Right lobe of liver (tissue), 6 donors: Measurements from ENCODE around the gene TMOD1. TPM values are rescaled to one million over a fixed set of nuclear protein-coding genes. Genes with fewer than 3 reads are reported as not detected.

Experiments
- ATAC-seq, 4 donors: fragments of 200-7000 bp; cut with Tn5 transposase; one replicate each; pipeline ENCODE4 v1.9.1; 2020; ENCODE audit warnings: mild to moderate bottlenecking in 4 of 4, moderate library complexity in 4 of 4
- DNase-seq, 3 donors: peaks; one replicate each; pipeline ENCODE4 v3.0.0-alpha.2; 2020
- H3K27ac ChIP-seq, 3 donors: fragments of 200-600 bp; one replicate each; pipeline ENCODE4 v1.8.0; 2022
- H3K27me3 ChIP-seq, 2 donors: fragments of 200-600 bp; one replicate each; pipeline ENCODE4 v1.8.0; 2022
- H3K36me3 ChIP-seq, 4 donors: fragments of 200-600 bp; sonication (generic) in 1 of 4; one replicate each; pipeline versions ENCODE4 v1.5.1 to v1.8.0; 2017 to 2022; ENCODE audit warnings: control low read depth in 1 of 4
- H3K4me1 ChIP-seq, 4 donors: fragments of 200-600 bp; sonication (generic) in 1 of 4; one replicate each; pipeline versions ENCODE4 v1.5.1 to v1.8.0; 2017 to 2022; ENCODE audit warnings: control low read depth in 1 of 4
- H3K4me3 ChIP-seq, 3 donors: fragments of 200-600 bp; one replicate each; pipeline ENCODE4 v1.8.0; 2022
- H3K9me3 ChIP-seq, 4 donors: fragments of 200-600 bp; sonication (generic) in 1 of 4; one replicate each; pipeline versions ENCODE4 v1.5.1 to v1.8.0; 2017 to 2022; ENCODE audit warnings: control low read depth in 1 of 4
- POLR2A ChIP-seq: fragments of 450-650 bp; IDR thresholded peaks from one replicate; pipeline ENCODE4 v1.6.1; 2017; ENCODE audit warnings: antibody characterized with exemption, mild to moderate bottlenecking
- WGBS: methylation state at CpG from one replicate; pipeline ENCODE4 v1.1.6; 2018; ENCODE audit warnings: low coverage, low lambda C conversion rate; ENCODE audit not compliant: insufficient coverage; ENCODE audit errors: missing lambda C conversion rate; 5-methylcytosine and 5-hydroxymethylcytosine counted together
- intact Hi-C, 2 donors: fragments of 100-400 bp; cut with DNase I; formaldehyde crosslinking; loops; one replicate each; pipeline versions ENCODE4 v1.11.2 to v1.14.1; 2022
- total RNA-seq, 6 experiments: library from RNA; depleted of rRNA in 2 of 6; stranded (reverse); fragments of >200 nt in 2 of 6; fragmentation: NEBNext Ultra II Directional in 3 of 6; extraction: Animal tissue kit (Norgen Biotek cat#: 25700) in 3 of 6; gene quantifications; one replicate each; pipeline versions ENCODE4 v1.1.0 to v1.2.4, GENCODE V29; 2016 to 2023
- TF ChIP-seq, protein P1 (sequence below), 4 donors: fragments of 200-600 bp in 3 of 4; fragments of 450-650 bp in 1 of 4; IDR thresholded peaks; one replicate each; pipeline versions ENCODE4 v1.5.1 to v1.8.0; 2016 to 2022; ENCODE audit warnings: antibody characterized with exemption in 4 of 4, mild to moderate bottlenecking in 2 of 4
- donor health status: DM: no; HTN: yes; CAD: no.
- donor health status: DM: no; HTN: no; CAD: no.
- donor health status: DM: no; HTN: no; CAD: no.
- donor health status: DM: no; HTN: yes; CAD: no.
- donor health status: DM: no; HTN: yes; CAD: no.

Gene TMOD1
- total RNA-seq, 6 experiments from 2014 or later, result 5.9 to 14.3 (median 12.7) TPM

DNA sequence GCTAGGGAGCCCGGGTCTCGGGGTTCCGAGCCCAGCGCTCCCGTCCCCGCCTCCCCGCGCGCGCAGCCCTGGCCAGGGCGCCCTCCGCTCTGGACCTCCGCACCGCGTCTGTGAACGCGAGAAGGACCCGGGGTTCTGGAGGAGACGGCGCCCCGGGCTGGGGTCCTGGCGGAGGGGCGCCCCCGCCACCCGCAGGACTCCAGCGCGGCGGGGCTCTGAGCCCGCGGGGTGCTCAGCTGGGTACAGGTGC is 431 bp downstream of the TMOD1 start:
- Histone ChIP-seq H3K36me3 (no peaks in the 10 kb centered on the region), H3K27me3 (no peaks in the 10 kb centered on the region), H3K4me3 (peak overlapping the region; percentile 79 to 93 (median 91)), H3K27ac (peak overlapping the region; percentile 75 to 95 (median 83)), H3K4me1 (peaks cover 0 to 26% (median 9%) of the 10 kb centered on the region in 4 donors), H3K9me3 (no peaks in the 10 kb centered on the region)
- WGBS, result no CpG with 5 or more reads among the region's 30 CpGs
- ATAC-seq (peak in 3 of 4 donors; percentile 15 to 24 (median 17)), DNase-seq (no peak)
- intact Hi-C loops, result no loop called here
- TF ChIP-seq, protein P1, sequence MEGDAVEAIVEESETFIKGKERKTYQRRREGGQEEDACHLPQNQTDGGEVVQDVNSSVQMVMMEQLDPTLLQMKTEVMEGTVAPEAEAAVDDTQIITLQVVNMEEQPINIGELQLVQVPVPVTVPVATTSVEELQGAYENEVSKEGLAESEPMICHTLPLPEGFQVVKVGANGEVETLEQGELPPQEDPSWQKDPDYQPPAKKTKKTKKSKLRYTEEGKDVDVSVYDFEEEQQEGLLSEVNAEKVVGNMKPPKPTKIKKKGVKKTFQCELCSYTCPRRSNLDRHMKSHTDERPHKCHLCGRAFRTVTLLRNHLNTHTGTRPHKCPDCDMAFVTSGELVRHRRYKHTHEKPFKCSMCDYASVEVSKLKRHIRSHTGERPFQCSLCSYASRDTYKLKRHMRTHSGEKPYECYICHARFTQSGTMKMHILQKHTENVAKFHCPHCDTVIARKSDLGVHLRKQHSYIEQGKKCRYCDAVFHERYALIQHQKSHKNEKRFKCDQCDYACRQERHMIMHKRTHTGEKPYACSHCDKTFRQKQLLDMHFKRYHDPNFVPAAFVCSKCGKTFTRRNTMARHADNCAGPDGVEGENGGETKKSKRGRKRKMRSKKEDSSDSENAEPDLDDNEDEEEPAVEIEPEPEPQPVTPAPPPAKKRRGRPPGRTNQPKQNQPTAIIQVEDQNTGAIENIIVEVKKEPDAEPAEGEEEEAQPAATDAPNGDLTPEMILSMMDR (IDR thresholded peaks at IDR 0.05), result no peak
- peak; percentile 3 for TF ChIP-seq POLR2A

GRCh38 chr9:97502222-97502983 is 937 bp downstream of the TMOD1 start:
- H3K9me3 ChIP-seq, result no peaks in the 10 kb centered on the region
- H3K27ac ChIP-seq, result peak overlapping the region; percentile 75 to 95 (median 83)
- no peaks in the 10 kb centered on the region for H3K27me3 ChIP-seq
- TF ChIP-seq POLR2A, result no peak
- TF ChIP-seq, protein P1 (IDR thresholded peaks at IDR 0.05), result no peak
- intact Hi-C loops, result no loop called here
- H3K4me3 ChIP-seq, result peak overlapping the region; percentile 79 to 93 (median 91)
- ATAC-seq (peak; percentile 11 to 49 (median 30)), DNase-seq (peak; percentile 48 to 60 (median 54))
- H3K4me1 ChIP-seq, result peaks cover 0 to 26% (median 9%) of the 10 kb centered on the region in 4 donors
- H3K36me3 ChIP-seq, result no peaks in the 10 kb centered on the region
- WGBS, result 13% methylated on average over 15 of the region's 49 CpGs

- Histone ChIP-seq H3K27ac (peak overlapping the region in 2 of 3 donors; percentile 71 to 86), H3K9me3 (no peaks in the 10 kb centered on the region), H3K27me3 (no peaks in the 10 kb centered on the region), H3K4me3 (peak overlapping the region in 2 of 3 donors; percentile 91 to 93), H3K36me3 (no peaks in the 10 kb centered on the region), H3K4me1 (peaks cover 0 to 26% (median 9%) of the 10 kb centered on the region in 4 donors)
- DNase-seq, result no peak
- 53% methylated on average over 11 of the region's 17 CpGs for WGBS
- ATAC-seq, result no peak
- TF ChIP-seq, protein P1 (IDR thresholded peaks at IDR 0.05), result no peak
- no peak for TF ChIP-seq POLR2A
- intact Hi-C loops, result no loop called here
Measured at GRCh38 chr9:97502984-97503861, 1.8 kb downstream of the TMOD1 start.

GRCh38 chr9:97503862-97504210 is 2.4 kb downstream of the TMOD1 start:
- Histone ChIP-seq H3K4me3 (no peak overlapping the region), H3K27me3 (no peaks in the 10 kb centered on the region), H3K4me1 (peaks cover 0 to 26% (median 9%) of the 10 kb centered on the region in 4 donors), H3K9me3 (no peaks in the 10 kb centered on the region), H3K36me3 (no peaks in the 10 kb centered on the region), H3K27ac (peak overlapping the region; percentile 45 to 86 (median 71))
- WGBS, result 83% methylated on average over 1 of the region's 1 CpG
- TF ChIP-seq, protein P1 (IDR thresholded peaks at IDR 0.05), result no peak
- no peak for TF ChIP-seq POLR2A
- intact Hi-C loops, result no loop called here
- ATAC-seq (no peak), DNase-seq (no peak)
